NCI-H345 (cell line): ENCODE data around the gene HSPB1.
"Not testable (repeated sequence)": the region's sequence is repeated elsewhere in the genome, so short reads cannot be mapped to it uniquely, and the experiment has no call there.

Experiments used
- DNase-seq: peaks from one replicate; lab custom pipeline; 2025; lab: John Stamatoyannopoulos, UW

The HSPB1 gene

GRCh38 chr7:76281706-76282343 lies 20.6 kb upstream of the HSPB1 start:
- no peak for DNase-seq

- no peak for DNase-seq
These were observed 19.9 kb upstream of the HSPB1 start for GRCh38 chr7:76282344-76283253.

DNA sequence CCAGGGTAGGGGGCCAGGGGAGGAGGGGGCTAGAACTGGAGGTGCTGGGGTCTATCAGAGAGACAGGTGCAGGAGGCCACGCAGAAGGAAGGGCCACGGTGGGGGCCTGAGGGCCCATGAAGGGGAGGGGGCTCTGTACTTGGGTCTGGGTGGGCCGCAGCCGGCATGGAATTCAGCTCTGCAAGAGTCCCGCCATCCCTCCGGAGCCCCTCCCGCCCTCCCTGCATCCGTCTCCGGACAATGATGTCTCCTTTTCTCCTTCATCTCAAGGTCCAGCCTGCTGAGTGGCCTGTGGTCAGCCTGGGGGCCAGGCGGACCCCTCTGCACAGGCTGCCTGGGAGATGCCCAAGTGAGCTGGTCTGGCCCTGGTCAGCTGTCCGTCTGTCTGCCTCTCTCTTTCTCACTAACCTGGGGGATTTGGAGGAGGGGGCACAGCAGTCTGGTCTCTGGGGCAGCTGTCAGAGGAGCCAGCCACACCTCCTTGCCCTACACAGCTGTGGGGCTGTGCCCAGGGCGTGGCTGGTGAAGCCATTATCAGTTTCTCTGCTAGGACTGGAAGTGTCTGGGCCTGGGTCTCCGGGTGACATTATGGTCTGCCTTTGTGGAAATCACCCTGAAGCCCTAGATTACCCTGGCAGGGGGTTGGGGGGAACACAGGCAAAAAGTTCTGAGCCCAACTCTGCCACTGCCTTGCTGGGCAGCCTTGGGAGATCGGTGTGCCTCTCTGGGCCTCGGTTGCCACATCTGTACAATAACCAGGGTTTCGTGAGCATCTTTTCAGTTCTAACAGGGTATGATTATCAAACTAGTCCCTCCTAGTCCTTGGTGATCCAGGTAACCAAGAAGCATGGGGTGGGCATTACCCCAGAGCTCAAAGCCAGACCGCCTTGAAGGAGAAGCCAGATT lies 19.0 kb upstream of the HSPB1 start:
- DNase-seq, result no peak

- DNase-seq, result no peak
These were observed 16.7 kb upstream of the HSPB1 start for GRCh38 chr7:76285604-76286374.

- no peak for DNase-seq
These were observed 15.6 kb upstream of the HSPB1 start for GRCh38 chr7:76286842-76287403.

DNA sequence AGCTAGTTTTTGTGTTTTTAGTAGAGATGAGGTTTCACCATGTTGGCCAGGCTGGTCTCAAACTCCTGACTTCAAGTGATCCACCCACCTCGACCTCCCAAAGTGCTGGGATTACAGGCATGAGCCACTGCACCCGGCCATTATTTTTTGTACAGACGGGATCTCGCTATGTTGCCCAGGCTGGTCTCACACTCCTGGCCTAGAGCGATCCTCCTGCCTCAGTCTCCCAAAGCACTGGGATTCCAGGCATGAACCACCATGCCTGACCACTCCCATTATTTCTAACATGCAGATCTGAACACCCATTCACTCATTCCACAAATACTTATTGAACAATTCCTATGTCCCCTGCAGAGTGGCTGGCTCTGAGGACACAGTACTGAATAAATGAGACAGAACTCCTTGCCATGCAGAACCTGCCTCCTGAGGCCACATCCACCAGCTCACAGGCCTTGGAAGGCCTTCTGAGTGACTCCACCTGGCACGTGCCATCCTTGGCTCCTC lies 11.6 kb upstream of the HSPB1 start:
- not testable (repeated sequence) for DNase-seq

- DNase-seq, result peak; percentile 83
These were observed 10.9 kb upstream of the HSPB1 start for GRCh38 chr7:76291351-76292212.

DNA sequence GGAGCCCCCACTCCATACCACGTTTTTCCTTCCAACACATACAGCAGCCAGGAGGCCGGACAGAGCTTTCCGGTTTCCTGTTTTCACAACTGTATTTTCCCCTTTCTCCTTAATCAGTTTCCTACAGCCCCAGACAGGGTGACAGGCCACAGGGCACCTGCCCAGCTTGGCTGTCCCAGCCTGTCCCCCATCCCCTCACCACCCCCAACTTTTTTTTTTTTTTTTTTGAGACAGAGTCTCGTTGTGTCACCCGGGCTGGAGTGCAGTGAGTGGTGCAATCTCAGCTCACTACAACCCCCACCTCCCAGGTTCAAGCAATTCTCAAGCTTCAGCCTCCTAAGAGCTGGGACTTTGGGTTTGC lies 10.3 kb upstream of the HSPB1 start:
- no peak for DNase-seq

- not testable (repeated sequence) for DNase-seq
These were observed 9.6 kb upstream of the HSPB1 start for GRCh38 chr7:76292911-76293310.

DNA sequence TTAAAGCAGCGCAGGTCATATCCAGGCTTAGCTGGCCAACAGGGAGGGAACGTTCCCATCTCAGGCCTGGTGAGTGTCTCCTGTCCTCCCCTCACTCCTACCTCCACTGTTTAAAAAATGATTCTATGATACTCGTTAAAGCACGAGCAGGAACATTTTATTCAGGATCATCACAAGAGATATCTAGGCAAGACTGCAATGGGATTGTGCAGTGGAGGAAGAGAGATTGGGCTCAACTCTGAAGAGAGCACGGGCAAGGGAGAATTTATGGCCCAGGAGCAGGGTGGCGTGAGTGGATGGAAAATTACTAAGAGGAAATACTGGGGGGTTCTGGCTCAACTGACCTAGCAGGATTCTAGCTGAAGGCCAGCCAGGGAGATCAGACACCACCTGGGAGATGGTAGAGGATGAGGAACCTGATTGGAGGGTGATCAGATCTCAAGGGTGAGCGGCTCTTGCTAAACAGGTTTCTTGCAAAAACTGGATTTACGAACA lies 9.0 kb upstream of the HSPB1 start:
- DNase-seq, result no peak

- peak; percentile 92 for DNase-seq
These were observed 8.0 kb upstream of the HSPB1 start for GRCh38 chr7:76294344-76295024.

DNA sequence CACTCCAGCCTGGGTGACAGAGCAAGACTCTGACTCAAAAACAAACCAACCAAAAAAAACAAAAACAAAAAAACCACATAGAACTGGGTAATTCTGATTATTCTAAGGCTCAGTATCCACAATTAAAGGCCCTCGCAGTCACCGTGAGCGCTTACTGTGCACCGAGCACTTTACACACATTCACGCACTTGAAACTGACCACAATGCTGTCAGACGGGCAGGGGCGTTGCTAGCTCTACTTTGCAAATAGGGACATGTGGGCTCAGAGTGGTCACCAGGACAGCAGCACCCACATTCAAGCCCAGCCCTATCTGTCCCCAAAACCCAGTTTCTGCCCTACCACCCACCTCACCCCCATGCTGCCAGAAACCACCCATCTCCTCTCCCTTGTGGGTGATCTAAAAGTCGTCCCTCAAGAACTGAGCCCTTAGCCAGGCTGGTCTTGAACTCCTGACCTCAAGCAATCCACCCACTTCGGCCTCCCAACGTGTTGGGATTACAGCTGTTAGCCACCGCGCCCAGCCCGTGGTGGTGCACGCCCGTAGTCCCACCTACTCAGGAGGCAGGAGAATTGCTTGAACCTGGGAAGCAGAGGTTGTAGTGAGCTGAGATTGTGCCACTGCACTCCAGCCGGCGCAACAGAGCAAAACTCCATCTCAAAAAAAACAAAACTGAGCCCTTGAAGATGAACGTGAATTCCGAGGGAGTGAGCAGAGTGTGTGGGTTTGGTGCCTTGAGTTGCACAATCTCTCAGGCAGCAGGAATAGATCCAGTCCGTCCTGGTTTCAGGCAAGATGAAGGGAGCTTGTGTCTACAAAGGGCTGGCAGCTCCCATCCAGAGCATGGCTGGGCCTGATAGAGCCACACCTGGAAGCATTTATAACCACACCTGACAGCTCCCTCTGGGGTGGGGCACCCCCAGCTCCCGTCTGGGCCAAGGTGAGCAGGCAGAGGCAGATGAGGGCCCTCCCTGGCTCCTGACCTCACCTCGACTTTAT lies 5.4 kb upstream of the HSPB1 start:
- peak; percentile 28 for DNase-seq

DNA sequence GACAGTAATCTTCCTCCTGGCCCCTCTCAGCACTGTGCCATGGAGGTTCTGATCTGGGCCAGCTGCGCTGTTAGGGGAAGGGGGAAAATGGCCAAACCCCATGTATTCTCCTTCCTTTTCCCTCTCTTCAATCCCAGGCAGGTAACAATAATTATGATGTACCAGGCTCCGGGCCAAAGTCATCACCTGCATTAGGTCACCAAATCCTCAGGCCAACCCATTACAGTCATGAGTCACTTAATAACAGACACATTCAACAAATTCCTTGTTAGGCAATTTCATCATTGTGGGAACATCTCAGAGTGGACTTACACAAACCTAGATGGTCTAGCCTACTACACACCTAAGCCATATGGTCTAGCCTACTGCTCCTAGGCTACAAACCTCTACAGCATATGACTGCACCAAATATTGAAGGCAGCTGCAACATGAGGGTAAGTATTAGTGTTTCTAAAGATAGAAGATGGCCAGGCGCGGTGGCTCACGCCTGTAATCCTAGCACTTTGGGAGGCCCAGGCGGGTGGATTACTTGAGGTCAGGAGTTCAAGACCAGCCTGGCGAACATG lies 2.2 kb upstream of the HSPB1 start:
- no peak for DNase-seq

DNA sequence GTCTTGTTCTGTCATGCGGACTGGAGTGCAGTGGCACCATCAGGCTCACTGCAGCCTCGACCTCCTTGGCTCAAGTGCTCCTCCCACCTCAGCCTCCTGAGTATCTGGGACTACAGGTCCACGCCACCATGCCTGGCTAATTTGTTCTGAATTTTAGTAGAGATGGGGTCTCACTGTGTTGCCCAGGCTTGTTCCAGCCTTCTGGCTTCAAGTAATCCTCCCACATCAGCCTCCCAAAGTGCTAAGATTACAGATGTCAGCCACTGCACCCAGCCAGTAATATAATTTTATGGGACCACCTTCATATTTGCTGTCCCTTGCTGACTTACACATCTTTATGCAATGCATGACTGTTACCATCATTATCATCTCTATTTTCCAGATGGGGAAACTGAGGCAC lies 1.5 kb upstream of the HSPB1 start:
- DNase-seq, result no peak

GRCh38 chr7:76303202-76304147 lies 1.0 kb downstream of the HSPB1 start:
- peak; percentile 80 for DNase-seq

DNA sequence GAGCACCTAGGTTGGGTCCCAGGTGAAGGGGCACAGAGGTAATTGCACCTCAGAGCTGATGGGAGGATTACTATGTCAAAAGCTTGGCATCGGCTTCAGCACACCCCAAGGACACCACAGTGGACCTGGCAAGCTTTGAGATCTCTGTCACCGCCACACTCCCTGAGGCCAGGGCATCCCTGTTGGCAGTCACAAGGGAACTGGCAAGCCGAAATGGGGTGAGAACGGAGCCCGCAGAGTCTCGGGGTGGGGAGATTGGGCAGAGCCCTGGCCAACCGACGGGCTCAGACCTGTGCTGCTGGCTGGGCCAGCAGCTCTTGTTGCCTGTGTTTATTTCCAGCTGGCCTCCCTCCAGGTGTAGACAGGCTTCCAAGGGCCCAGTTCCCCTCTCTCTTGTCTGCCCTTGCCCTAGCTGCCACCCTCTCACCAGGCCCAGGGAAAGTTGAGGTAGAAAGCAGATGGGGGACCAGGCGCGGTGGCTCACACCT lies 2.5 kb downstream of the HSPB1 start:
- DNase-seq, result no peak
